Measurements from ENCODE around the gene HOOK1. TPM values are rescaled to one million over a fixed set of nuclear protein-coding genes. Genes with fewer than 3 reads are reported as not detected.
A peak's percentile ranks its signal among the peaks of the same experiment; 100 is the strongest.

The HOOK1 gene
- polyA plus RNA-seq, 3 donors, result not detected

- Histone ChIP-seq H3K4me3 (replicated peaks in 1 of 3; ENCODE audit: low read depth in 2 of 3, low read length in 3 of 3) (no peak overlapping the region), H3K27me3 (ENCODE audit: control insufficient read depth in 2 of 2, insufficient read depth in 2 of 2, low read length in 2 of 2) (peaks cover 19 to 20% of the 10 kb centered on the region in 2 donors), H3K9ac (ENCODE audit: insufficient read depth, low read length, poor library complexity, severe bottlenecking) (no peak overlapping the region), H3K79me2 (ENCODE audit: insufficient read depth, low read length) (no peaks in the 10 kb centered on the region), H3K36me3 (replicated peaks in 1 of 2; ENCODE audit: control insufficient read depth in 1 of 2, insufficient read depth in 2 of 2, low read length in 2 of 2) (no peaks in the 10 kb centered on the region), H3K4me2 (replicated peaks; ENCODE audit: extremely low read depth, low read length, poor library complexity, severe bottlenecking) (no peak overlapping the region), H3K4me1 (ENCODE audit: control insufficient read depth in 1 of 2, insufficient read depth in 2 of 2, low read length in 2 of 2) (no peaks in the 10 kb centered on the region), H2AFZ (ENCODE audit: insufficient read depth, low read depth, low read length, poor library complexity, severe bottlenecking) (no peak overlapping the region), H3K9me3 (replicated peaks in 1 of 2; ENCODE audit: control insufficient read depth in 1 of 2, insufficient read depth in 1 of 2, low read length in 2 of 2) (peaks cover 0 to 5% of the 10 kb centered on the region in 2 donors), H3K27ac (ENCODE audit: low read depth in 1 of 2, low read length in 2 of 2) (no peak overlapping the region), H4K20me1 (ENCODE audit: insufficient read depth, low read length) (no peaks in the 10 kb centered on the region)
- H3K27me3 Mint-ChIP-seq (ENCODE audit: low read depth in 3 of 3), result peaks cover 0 to 8% (median 3%) of the 10 kb centered on the region in 3 donors
- H3K27ac Mint-ChIP-seq, result no peak overlapping the region
- H3K9me3 Mint-ChIP-seq, result peaks cover 0 to 4% (median 2%) of the 10 kb centered on the region in 7 donors
- no peak for TF ChIP-seq CTCF (IDR thresholded peaks at IDR 0.05)
- no peak overlapping the region for H3K4me3 Mint-ChIP-seq
- intact Hi-C loops (cut with micrococcal nuclease), result no loop called here
- H3K36me3 Mint-ChIP-seq, result no peaks in the 10 kb centered on the region
- peaks cover 3% of the 10 kb centered on the region for H3K4me1 Mint-ChIP-seq
- DNase-seq, result no peak
Measured at GRCh38 chr1:59819566-59820438, 5.1 kb downstream of the HOOK1 start.

GRCh38 chr1:59827055-59827643 lies 12.4 kb downstream of the HOOK1 start:
- no peaks in the 10 kb centered on the region for H3K36me3 Mint-ChIP-seq
- no peak overlapping the region for H3K9ac ChIP-seq (ENCODE audit: insufficient read depth, low read length, poor library complexity, severe bottlenecking)
- no peaks in the 10 kb centered on the region for H3K36me3 ChIP-seq (replicated peaks in 1 of 2; ENCODE audit: control insufficient read depth in 1 of 2, insufficient read depth in 2 of 2, low read length in 2 of 2)
- H3K27ac ChIP-seq (ENCODE audit: low read depth in 1 of 2, low read length in 2 of 2), result no peak overlapping the region
- no peak overlapping the region for H3K4me2 ChIP-seq (replicated peaks; ENCODE audit: extremely low read depth, low read length, poor library complexity, severe bottlenecking)
- no peaks in the 10 kb centered on the region for H3K27me3 ChIP-seq (ENCODE audit: control insufficient read depth in 2 of 2, insufficient read depth in 2 of 2, low read length in 2 of 2)
- intact Hi-C loops (cut with micrococcal nuclease), result no loop called here
- no peaks in the 10 kb centered on the region for H3K9me3 ChIP-seq (replicated peaks in 1 of 2; ENCODE audit: control insufficient read depth in 1 of 2, insufficient read depth in 1 of 2, low read length in 2 of 2)
- peaks cover 0 to 2% (median 0%) of the 10 kb centered on the region in 7 donors for H3K9me3 Mint-ChIP-seq
- no peaks in the 10 kb centered on the region for H3K27me3 Mint-ChIP-seq (ENCODE audit: low read depth in 3 of 3)
- H3K4me3 Mint-ChIP-seq, result no peak overlapping the region
- H3K4me1 Mint-ChIP-seq, result no peaks in the 10 kb centered on the region
- 100% methylated on average over 1 of the region's 4 CpGs for WGBS (ENCODE audit: insufficient coverage)
- no peaks in the 10 kb centered on the region for H3K79me2 ChIP-seq (ENCODE audit: insufficient read depth, low read length)
- H3K27ac Mint-ChIP-seq, result peak overlapping the region in 1 of 7 donors; percentile 42
- no peak for DNase-seq
- no peak overlapping the region for H2AFZ ChIP-seq (ENCODE audit: insufficient read depth, low read depth, low read length, poor library complexity, severe bottlenecking)
- H3K4me1 ChIP-seq (ENCODE audit: control insufficient read depth in 1 of 2, insufficient read depth in 2 of 2, low read length in 2 of 2), result no peaks in the 10 kb centered on the region
- no peak overlapping the region for H3K4me3 ChIP-seq (replicated peaks in 1 of 3; ENCODE audit: low read depth in 2 of 3, low read length in 3 of 3)
- no peak for TF ChIP-seq CTCF (IDR thresholded peaks at IDR 0.05)
- H4K20me1 ChIP-seq (ENCODE audit: insufficient read depth, low read length), result no peaks in the 10 kb centered on the region
